ENCODE data around the gene TNFSF13. TPM values are rescaled to one million over a fixed set of nuclear protein-coding genes. Genes with fewer than 3 reads are reported as not detected.

TNFSF13 gene
- total RNA-seq, 2 experiments from 2014 or later, result 1.1 to 1.7 TPM

- H3K4me3 Mint-ChIP-seq, result peak overlapping the region; percentile 70
These were observed 17.9 kb downstream of the TNFSF13 start for GRCh38 chr17:7576432-7576937.

DNA sequence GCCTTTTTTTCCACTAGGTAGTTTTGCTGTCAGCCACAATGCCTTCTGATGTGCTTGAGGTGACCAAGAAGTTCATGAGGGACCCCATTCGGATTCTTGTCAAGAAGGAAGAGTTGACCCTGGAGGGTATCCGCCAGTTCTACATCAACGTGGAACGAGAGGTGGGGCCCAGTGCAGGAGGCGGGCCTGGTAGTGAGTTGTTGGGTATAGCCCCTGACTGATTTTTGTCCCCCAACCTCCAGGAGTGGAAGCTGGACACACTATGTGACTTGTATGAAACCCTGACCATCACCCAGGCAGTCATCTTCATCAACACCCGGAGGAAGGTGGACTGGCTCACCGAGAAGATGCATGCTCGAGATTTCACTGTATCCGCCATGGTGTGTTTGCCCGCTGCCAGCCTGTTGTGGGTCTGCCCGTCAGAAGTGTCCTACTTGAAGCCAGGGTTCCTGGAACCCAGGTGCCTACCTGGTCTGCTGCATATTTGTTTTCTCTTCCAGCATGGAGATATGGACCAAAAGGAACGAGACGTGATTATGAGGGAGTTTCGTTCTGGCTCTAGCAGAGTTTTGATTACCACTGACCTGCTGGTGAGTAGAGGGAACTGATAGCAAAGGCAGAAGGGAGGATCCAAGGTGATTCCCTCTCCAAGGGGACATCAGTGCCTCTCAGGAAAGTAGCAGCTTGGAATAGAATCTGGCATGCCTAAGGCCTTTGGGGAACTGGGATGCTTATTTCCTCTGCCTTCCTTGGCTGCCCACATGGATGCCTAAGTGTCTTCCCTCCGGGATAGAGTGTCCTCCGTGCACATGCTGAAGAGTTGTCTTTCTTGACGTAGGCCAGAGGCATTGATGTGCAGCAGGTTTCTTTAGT is 19.0 kb downstream of the TNFSF13 start:
- peak overlapping the region; percentile 34 for H3K27ac Mint-ChIP-seq
- H3K27me3 ChIP-seq (ENCODE audit: control insufficient read depth in 1 of 2, insufficient read depth in 2 of 2, low read length in 2 of 2), result no peaks in the 10 kb centered on the region
- no peak overlapping the region for H3K27ac ChIP-seq (ENCODE audit: low read depth in 1 of 2, low read length in 2 of 2)
- ATAC-seq (ENCODE audit: poor library complexity) (no peak), DNase-seq (no peak)
- no peaks in the 10 kb centered on the region for H3K9me3 ChIP-seq (ENCODE audit: control insufficient read depth in 1 of 2, insufficient read depth in 1 of 2, low read length in 2 of 2)
- H3K27me3 Mint-ChIP-seq, result peaks cover 3% of the 10 kb centered on the region
- H3K36me3 ChIP-seq (ENCODE audit: insufficient read depth, low read length), result peaks cover 58% of the 10 kb centered on the region
- H3K4me3 Mint-ChIP-seq, result peak overlapping the region; percentile 70
- H3K4me1 ChIP-seq (ENCODE audit: insufficient read depth, low read length), result peaks cover 71% of the 10 kb centered on the region
- intact Hi-C loops (cut with DNase I, micrococcal nuclease), result no loop called here
- ChIA-PET POLR2A (interaction anchor here (7.0 kb wide), 1 partner anchor 16 kb away, joined by 51 read pairs; the partner anchor contains the start of gene SENP3), CTCF (no interaction called here)
- TF ChIP-seq CTCF (IDR thresholded peaks at IDR 0.05), result no peak
- peaks cover 83% of the 10 kb centered on the region for H3K4me1 Mint-ChIP-seq (ENCODE audit: low read depth)
- no peaks in the 10 kb centered on the region for H3K9me3 Mint-ChIP-seq
- H3K36me3 Mint-ChIP-seq (ENCODE audit: low read depth), result peaks cover 82% of the 10 kb centered on the region
- H3K4me3 ChIP-seq (ENCODE audit: low read length), result no peak overlapping the region

More at GRCh38 chr17:7576432-7576937, 17.9 kb downstream of the TNFSF13 start:
- H3K4me1 ChIP-seq (ENCODE audit: insufficient read depth, low read length), result peaks cover 70% of the 10 kb centered on the region
- TF ChIP-seq CTCF (IDR thresholded peaks at IDR 0.05), result no peak
- CTCF ChIA-PET, result interaction anchor here (0.6 to 0.7 kb wide), 2 partner anchors 72 to 111 kb away, joined by 3 read pairs; no protein-coding TSS in a partner anchor
- Mint-ChIP-seq H3K27me3 (peaks cover 3% of the 10 kb centered on the region), H3K27ac (peak overlapping the region; percentile 99), H3K4me1 (ENCODE audit: low read depth) (peaks cover 85% of the 10 kb centered on the region), H3K36me3 (ENCODE audit: low read depth) (peaks cover 88% of the 10 kb centered on the region), H3K9me3 (no peaks in the 10 kb centered on the region)
- no peak overlapping the region for H3K4me3 ChIP-seq (ENCODE audit: low read length)
- no peak for DNase-seq
- POLR2A ChIA-PET, result interaction anchor here (0.7 to 7.0 kb wide), 6 partner anchors 12 to 142 kb away, joined by 3 to 51 read pairs (median 5); partner anchors contain the start of genes FXR2, SENP3, TMEM102 and TP53
- intact Hi-C loops (cut with DNase I, micrococcal nuclease), result no loop called here
- peaks cover 58% of the 10 kb centered on the region for H3K36me3 ChIP-seq (ENCODE audit: insufficient read depth, low read length)
- H3K27me3 ChIP-seq (ENCODE audit: control insufficient read depth in 1 of 2, insufficient read depth in 2 of 2, low read length in 2 of 2), result no peaks in the 10 kb centered on the region
- H3K9me3 ChIP-seq (ENCODE audit: control insufficient read depth in 1 of 2, insufficient read depth in 1 of 2, low read length in 2 of 2), result no peaks in the 10 kb centered on the region
- no peak overlapping the region for H3K27ac ChIP-seq (ENCODE audit: low read depth in 1 of 2, low read length in 2 of 2)
- ATAC-seq (ENCODE audit: poor library complexity), result no peak

- Mint-ChIP-seq H3K9me3 (no peaks in the 10 kb centered on the region), H3K27me3 (no peaks in the 10 kb centered on the region), H3K27ac (peak within 1 kb of the TSS; percentile 79), H3K4me1 (ENCODE audit: low read depth) (peaks cover 82% of the 10 kb centered on the region), H3K4me3 (peak within 1 kb of the TSS; percentile 67), H3K36me3 (ENCODE audit: low read depth) (peaks cover 77% of the 10 kb centered on the region)
- Histone ChIP-seq H3K9me3 (ENCODE audit: control insufficient read depth in 1 of 2, insufficient read depth in 1 of 2, low read length in 2 of 2) (peaks cover 0 to 5% of the 10 kb centered on the region in 2 experiments), H3K36me3 (ENCODE audit: insufficient read depth, low read length) (peaks cover 53% of the 10 kb centered on the region), H3K27me3 (ENCODE audit: control insufficient read depth in 1 of 2, insufficient read depth in 2 of 2, low read length in 2 of 2) (no peaks in the 10 kb centered on the region), H3K27ac (ENCODE audit: low read depth in 1 of 2, low read length in 2 of 2) (peak within 1 kb of the TSS; percentile 34 to 67), H3K4me1 (ENCODE audit: insufficient read depth, low read length) (peaks cover 78% of the 10 kb centered on the region), H3K4me3 (ENCODE audit: low read length) (peak within 1 kb of the TSS; percentile 41)
- intact Hi-C loops (cut with DNase I, micrococcal nuclease), result no loop called here
- ATAC-seq (ENCODE audit: poor library complexity) (peak; percentile 6), DNase-seq (peak in 8 of 14 experiments; percentile 23 to 80 (median 58))
- TF ChIP-seq CTCF (IDR thresholded peaks at IDR 0.05), result no peak
- ChIA-PET CTCF (interaction anchor here (1.3 to 1.6 kb wide), 2 partner anchors 10 to 18 kb away, joined by 3 to 11 read pairs; no protein-coding TSS in a partner anchor), POLR2A (interaction anchor here (0.6 to 2.6 kb wide), 3 partner anchors 100 to 276 kb away, joined by 3 to 14 read pairs (median 6); partner anchors contain the start of genes TP53 and ZBTB4)
These were observed 20.7 kb downstream of the TNFSF13 start, which contains the start of gene CD68 for GRCh38 chr17:7579001-7579833. CD68 (plus strand) TSS chr17:7579638; CDS start chr17:7579678, 40 bp downstream.

All from CD4-positive, alpha-beta T cell (primary cell).